NCI-H69 (cell line): ENCODE data around the gene FA2H.

Experiments used
- DNase-seq: peaks from one replicate; lab custom pipeline; 2025; lab: John Stamatoyannopoulos, UW

Gene FA2H

DNA sequence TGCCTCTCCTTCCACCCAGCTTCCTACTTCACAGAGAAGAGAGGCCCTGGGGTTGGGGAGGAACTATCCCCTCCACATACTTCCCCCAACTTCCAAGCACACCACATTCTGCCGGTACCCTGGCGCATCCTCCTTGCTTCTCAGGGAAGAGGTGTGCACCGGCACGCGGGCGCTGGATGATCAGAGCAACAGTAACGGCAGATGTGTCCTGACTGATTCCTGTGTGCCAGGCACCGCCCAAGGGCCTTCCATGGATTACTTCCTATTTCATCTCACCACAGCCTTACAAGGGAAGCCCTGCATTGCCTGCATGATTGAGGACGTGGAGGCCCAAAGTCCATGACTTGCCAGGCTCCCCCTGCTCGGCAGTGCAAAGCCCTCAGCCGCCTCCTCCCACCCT lies 52.9 kb downstream of the FA2H start:
- no peak for DNase-seq

DNA sequence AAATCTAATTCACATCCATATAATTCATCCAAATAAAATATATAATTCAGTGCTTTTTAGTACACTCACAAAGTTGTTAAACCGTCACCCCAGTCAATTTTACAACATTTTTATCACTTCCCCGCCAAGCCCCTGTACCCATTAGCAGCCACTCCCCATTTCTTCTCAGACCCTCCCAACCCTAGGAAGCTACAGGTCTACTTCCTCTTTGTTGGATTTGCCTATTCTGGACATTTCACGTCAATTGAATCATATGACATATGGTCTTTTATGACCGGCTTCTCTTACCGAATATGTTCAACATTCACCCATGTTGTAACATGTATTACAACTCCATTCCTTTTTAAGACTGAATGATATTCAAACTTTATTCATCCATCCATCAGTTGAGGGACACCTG lies 54.0 kb downstream of the FA2H start:
- no peak for DNase-seq

DNA sequence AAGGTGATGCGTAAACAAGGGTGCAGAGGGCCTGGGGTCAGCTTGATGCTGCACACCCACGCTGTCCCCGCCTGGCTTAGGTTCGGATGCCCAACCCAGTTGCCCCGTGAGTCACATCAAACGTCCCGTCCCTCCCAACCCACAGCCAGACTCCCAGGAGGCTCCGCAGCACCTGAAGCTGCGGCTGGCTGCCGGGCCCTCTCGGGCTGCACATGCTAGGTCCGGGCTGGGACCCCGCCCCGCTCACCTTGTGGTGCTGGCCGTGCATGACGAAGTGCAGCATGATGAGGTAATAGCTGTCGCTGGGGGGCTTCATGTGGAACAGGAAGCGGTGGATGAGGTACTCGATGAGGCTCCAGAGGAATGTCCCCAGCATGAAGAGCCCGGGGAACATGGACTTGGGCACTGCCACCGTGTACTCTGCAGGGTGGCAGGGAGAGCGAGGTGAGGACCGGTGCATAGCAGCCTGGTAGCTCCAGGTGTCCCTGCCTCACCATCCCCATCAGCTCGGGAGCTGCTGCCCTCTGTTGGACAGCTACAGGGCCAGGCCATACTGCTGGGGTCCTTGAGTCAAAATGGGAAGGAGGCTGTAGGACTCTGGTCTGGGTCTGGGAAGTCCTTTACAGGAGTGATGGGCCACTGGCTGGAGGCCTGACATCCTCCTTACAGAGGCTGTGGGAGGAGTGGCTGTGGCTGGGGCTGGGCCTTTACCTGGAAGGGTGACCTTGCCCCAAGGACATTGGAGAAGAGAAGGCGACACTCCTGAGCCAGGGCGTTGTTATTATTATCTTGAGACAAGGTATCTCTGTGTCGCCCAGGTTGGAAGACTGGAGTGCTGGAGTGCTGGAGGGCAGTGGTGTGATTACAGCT lies 55.6 kb downstream of the FA2H start:
- no peak for DNase-seq

DNA sequence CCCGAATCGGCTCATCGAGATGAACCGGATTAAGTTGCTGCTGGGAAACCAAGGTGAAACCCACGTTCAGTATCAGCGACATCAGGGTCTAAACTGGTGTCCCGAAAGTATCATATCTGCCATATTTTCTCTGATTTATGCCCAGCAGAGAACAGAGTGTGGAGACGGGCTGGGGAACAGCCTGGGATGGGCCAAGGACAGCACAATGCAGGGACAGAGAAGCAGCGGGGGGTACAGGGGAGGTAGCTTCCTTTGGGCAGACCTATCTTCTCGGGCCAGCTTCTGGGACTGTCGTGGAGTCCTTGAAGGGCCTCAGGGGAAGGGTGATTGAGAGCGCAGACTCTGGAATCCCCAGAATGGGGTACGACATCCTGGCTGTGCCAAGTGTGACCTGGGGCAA lies 56.5 kb downstream of the FA2H start:
- DNase-seq, result no peak

DNA sequence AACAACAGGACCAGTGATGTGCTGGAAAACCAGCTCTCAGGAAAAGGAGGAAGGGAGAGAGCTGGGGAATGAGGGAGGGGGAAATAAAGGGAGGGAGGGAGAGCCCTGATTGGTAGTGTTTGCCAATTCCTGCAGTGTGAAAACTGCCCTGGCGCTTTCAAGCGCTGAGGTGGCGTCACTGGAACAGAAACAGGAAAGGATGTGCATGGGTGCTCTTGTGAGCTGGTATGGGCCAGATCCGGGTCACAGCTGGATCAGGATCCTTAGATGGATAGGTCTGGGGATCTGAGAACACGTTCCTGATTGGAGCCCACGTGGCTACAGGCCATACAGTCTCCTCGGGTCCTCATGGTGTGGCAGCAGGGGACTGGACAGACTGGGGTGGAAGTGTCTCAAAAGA lies 57.3 kb downstream of the FA2H start:
- no peak for DNase-seq

- DNase-seq, result no peak
These were observed 58.3 kb downstream of the FA2H start for GRCh38 chr16:74716355-74716754.

- no peak for DNase-seq
These were observed 60.7 kb downstream of the FA2H start for GRCh38 chr16:74713876-74714275.

GRCh38 chr16:74713325-74713724 lies 61.3 kb downstream of the FA2H start:
- DNase-seq, result no peak

GRCh38 chr16:74711938-74712337 lies 62.7 kb downstream of the FA2H start:
- no peak for DNase-seq

- DNase-seq, result no peak
These were observed 64.2 kb downstream of the FA2H start for GRCh38 chr16:74710401-74710800.

DNA sequence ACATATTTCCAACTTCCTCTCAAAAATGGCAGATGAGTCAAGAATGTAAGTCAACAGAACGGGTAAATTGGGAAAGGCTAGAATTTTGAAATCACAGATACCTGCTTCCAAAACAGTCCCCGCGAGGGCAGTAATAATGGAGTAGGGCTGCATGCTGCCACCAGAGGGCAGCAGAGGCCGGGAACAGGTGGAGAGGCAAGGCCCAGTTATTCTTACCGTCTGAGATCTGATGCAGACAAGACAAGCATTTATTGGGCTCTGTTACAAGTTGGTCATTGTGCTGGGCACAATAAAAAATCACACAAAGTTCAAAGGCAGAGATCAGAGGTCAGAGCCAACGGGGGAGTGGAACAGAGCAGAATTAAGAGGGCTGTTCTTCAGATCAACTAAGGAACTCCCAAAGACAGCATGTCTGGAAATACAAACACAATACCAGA lies 65.2 kb downstream of the FA2H start:
- DNase-seq, result peak; percentile 60

DNA sequence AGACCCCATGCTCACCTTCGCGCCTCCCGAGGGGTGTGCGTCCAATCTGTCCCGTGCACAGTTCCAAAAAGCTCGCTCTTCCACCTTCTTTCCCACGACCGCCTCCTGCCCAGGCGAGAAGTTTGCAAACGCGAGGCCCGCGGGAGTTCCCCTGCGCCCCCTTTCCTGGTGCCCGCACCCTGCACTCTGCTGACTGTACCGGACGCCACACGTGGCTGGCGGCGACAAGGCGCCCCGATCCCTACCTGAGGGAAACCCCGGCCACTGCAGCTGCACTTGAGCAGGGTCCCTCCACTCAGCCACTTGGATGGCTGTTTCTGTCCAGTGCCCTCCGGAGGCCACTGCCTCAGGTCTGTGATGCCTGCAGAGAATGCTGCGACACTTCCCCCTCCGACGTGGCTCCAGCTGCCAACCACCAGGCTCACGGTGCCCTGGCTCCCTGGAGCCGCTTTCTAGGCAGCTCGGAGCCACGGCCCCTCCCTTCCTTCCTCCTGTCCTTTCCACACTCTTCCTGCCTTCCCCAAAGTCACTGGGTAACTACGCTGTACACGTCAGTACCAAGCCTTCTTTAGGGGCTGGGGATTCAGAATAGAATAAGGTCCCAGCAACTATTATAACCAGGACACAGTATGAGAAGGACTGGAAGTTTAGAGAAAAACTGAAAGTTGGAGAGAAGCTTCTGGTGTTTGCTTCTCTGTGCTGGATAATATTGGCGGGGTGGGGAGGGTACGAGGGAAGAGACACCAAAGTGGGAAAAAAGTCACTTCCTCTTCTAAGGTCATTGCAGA lies 74.0 kb downstream of the FA2H start, which contains the start of gene MLKL:
Gene MLKL (minus strand): TSS at position 425 of the 788 bp plus-strand sequence. CDS start 5,105 bp downstream, outside the sequence.
- DNase-seq, result peak; percentile 55

GRCh38 chr16:74700116-74700437 lies 74.5 kb downstream of the FA2H start:
- peak; percentile 11 for DNase-seq

DNA sequence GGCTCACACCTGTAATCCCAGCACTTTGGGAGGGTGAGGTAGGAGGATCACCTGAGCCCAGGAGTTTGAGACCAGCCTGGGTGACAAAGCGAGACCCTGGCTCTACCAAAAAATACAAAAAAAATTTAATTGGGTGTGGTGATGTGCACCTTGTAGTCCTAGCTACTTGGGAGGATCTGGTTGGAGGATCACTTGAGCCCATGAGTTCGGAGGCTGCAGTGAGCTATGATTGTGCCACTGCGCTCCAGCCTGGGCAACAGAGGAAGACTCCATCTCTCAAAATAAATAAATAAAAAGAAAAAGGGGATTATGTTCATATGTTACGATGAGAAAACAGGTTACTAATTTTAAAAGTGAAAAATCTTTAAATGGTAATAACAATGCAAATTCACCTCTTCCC lies 75.0 kb downstream of the FA2H start:
- no peak for DNase-seq

DNA sequence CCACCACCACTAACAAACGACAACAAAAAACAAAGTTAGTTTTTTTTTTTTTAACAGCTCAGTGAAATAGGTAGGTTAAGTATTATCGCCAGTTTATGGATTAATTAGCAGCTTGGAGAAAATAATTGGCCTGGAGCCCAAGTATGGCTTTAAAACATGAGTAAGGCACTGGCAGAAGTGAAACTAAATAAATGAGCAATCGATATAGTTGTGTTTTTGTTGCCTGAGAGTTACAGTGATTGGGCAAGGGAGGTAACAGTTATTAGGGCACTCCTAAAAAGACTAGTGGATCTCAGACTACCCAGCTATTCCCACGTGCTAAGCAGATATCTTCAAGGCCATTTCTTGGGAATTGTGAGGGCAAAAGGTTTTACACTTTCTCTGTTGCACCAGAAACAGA lies 76.4 kb downstream of the FA2H start:
- DNase-seq, result no peak

DNA sequence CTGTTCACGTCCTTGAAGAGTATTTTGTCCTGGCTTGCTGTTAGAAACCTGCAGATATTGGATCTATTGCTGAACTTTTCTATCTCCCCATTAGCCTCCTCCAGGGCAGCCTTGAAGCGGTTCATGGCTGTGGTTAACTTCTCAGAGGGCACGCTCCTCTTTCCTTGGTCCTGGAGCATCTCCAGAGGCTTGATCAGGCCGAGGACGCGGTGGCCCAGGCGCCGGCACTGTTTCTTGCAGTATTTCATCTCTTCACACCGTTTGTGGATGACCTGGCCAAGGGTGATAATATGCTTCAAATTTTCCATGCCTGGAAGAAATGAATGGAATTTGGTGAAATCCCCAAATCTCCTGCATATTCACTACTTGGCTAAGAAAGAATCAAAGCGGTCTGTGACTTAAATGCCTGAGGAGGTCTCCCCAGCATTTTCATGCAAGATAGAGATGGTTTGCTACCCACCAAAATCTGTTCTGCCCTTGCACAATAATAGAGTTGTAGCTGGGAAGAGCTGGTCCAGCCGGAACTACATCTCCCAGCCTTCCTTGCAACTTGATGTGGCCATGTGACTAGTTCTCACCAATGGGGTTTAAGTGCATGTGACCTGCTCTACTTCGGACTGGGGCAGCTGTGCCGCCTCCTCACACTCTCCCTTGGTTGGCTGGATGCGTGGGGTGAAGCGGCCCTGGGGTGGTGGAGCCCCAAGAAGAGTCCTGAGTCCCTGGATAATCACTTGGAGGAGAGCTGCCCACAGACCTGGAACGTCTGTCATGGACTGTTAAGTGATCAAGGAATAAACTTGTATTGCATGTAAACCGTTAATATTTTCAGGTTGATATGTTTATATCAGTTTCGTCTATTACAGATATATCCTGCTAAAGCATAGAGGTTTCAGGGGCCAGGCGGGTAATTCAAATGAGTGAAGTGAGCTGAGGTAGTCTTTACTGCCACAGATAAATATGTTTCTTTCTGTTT lies 78.9 kb downstream of the FA2H start:
- peak; percentile 61 for DNase-seq

- no peak for DNase-seq
These were observed 83.3 kb downstream of the FA2H start for GRCh38 chr16:74691093-74691855.

- DNase-seq, result no peak
These were observed 92.1 kb downstream of the FA2H start for GRCh38 chr16:74682556-74682955.

DNA sequence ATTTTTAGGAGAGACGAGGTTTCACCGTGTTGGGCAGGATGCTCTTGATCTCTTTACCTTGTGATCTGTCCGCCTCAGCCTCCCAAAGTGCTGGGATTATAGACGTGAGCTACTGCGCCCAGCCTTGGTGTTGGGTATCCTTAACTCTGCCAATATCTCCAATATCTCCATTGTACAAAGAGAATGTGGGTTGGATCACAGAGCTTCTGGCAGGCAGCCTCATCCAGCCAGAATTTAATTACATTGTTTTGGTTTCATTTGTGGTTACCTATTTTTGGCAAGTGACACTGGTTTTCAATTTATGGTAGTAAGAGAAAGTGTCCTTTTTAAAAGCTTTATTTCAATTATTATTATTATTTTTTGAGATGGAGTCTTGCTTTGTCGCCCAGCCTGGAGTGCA lies 93.9 kb downstream of the FA2H start:
- no peak for DNase-seq

- no peak for DNase-seq
These were observed 94.6 kb downstream of the FA2H start for GRCh38 chr16:74679983-74680382.

DNA sequence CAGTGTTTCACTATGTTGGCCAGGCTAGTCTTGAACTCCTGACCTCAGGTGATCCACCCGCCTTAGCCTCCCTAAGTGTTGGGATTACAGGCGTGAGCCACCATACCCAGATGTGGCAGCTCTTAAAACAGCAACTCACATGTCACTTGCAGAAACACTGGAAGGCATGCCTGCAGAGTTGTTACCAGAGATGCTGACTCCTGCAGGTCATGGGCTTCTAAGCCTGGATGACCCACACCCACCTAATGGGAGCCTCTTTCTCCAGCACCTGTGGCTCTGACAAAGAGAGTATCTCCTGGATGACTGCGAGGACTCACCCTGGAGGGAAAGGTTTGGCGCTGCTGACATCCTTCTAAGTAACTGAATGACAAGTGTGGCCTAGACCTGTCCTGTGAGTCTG lies 96.8 kb downstream of the FA2H start:
- no peak for DNase-seq
